HFFc6 (cell line): ENCODE data around the gene HNF1B. TPM values are rescaled to one million over a fixed set of nuclear protein-coding genes. Genes with fewer than 3 reads are reported as not detected.

Experiments used
- DNase-seq: peaks from one replicate; pipeline ENCODE4 v3.0.0-alpha.2; 2018
- H3K27ac Mint-ChIP-seq: 2 replicates; pipeline ENCODE4 v1.8.0; 2020; ENCODE audit warnings: mild to moderate bottlenecking, mixed read lengths
- H3K27me3 Mint-ChIP-seq: 2 replicates; pipeline ENCODE4 v1.8.0; 2021; ENCODE audit warnings: mild to moderate bottlenecking, moderate library complexity, mixed read lengths; ENCODE audit not compliant: insufficient read depth
- H3K36me3 Mint-ChIP-seq: 2 replicates; pipeline ENCODE4 v1.8.0; 2021; ENCODE audit warnings: low read depth, mixed read lengths
- H3K4me1 Mint-ChIP-seq: 2 replicates; pipeline ENCODE4 v1.8.0; 2020; ENCODE audit warnings: low read depth, mixed read lengths
- H3K4me3 Mint-ChIP-seq: 2 replicates; pipeline ENCODE4 v1.8.0; 2020; ENCODE audit warnings: mild to moderate bottlenecking, moderate library complexity, mixed read lengths
- H3K9me3 Mint-ChIP-seq: 2 replicates; pipeline ENCODE4 v1.8.0; 2020; ENCODE audit warnings: mild to moderate bottlenecking, mixed read lengths
- total RNA-seq, 6 experiments: library from RNA; stranded (reverse); fragmentation: NEBNext Ultra II Directional; extraction: Animal tissue kit (Norgen Biotek cat#: 25700); gene quantifications; 2 replicates in 1 of 6; 3 replicates in 5 of 6; pipeline ENCODE4 v1.2.3, GENCODE V29; 2021
- TF ChIP-seq, protein P1 (sequence below): fragments of 200-600 bp; sonication (generic); IDR thresholded peaks from 2 replicates; pipeline ENCODE4 v1.5.0; 2021; ENCODE audit warnings: antibody characterized with exemption, mild to moderate bottlenecking

The HNF1B gene
- total RNA-seq, 6 experiments from 2014 or later: not detected

DNA sequence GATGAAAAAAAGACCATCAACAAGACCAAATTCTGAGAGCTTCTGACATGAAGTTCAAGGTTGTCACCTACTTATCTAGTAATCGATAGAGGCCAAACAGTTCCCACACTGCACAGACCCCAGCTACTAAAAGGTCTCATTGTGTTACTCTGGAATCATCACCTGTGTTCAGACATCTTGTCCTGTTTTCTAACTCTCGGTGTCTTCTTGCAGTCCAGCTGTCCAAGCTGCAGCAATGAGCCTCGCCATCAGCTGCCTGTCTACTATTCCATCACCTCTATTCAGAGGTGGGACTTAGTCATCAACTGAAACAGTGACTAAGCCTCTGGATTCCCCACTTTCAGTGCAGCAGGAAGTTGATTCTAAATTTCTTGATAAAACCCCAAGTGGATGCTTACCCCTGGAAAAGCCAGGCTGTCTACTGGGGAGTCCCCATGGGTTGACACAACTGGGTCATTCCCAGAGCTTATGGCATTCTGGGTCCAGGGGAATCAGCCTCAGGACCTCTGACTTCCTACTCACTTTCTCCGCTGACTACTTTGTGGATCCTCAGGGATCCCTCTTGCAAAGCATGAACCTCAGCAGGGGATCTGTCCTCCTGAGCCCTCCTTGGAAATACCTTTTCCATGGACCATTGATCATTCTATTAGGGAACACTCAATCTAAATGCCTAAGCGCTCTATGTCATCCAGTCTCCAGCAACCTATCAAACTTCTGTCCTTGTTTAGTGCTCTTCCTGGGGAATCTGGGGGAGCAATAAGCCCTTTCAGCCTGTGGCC is 46.5 kb downstream of the HNF1B start:
- H3K4me1 Mint-ChIP-seq: peaks cover 62% of the 10 kb centered on the region
- H3K36me3 Mint-ChIP-seq: no peaks in the 10 kb centered on the region
- H3K27ac Mint-ChIP-seq: no peak overlapping the region
- H3K9me3 Mint-ChIP-seq: no peaks in the 10 kb centered on the region; the same call in 1 of the 2 replicates
- DNase-seq: peak; percentile 33
- peaks cover 7% of the 10 kb centered on the region for H3K27me3 Mint-ChIP-seq
- H3K4me3 Mint-ChIP-seq: no peak overlapping the region
- TF ChIP-seq, protein P1, sequence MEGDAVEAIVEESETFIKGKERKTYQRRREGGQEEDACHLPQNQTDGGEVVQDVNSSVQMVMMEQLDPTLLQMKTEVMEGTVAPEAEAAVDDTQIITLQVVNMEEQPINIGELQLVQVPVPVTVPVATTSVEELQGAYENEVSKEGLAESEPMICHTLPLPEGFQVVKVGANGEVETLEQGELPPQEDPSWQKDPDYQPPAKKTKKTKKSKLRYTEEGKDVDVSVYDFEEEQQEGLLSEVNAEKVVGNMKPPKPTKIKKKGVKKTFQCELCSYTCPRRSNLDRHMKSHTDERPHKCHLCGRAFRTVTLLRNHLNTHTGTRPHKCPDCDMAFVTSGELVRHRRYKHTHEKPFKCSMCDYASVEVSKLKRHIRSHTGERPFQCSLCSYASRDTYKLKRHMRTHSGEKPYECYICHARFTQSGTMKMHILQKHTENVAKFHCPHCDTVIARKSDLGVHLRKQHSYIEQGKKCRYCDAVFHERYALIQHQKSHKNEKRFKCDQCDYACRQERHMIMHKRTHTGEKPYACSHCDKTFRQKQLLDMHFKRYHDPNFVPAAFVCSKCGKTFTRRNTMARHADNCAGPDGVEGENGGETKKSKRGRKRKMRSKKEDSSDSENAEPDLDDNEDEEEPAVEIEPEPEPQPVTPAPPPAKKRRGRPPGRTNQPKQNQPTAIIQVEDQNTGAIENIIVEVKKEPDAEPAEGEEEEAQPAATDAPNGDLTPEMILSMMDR: no peak

DNA sequence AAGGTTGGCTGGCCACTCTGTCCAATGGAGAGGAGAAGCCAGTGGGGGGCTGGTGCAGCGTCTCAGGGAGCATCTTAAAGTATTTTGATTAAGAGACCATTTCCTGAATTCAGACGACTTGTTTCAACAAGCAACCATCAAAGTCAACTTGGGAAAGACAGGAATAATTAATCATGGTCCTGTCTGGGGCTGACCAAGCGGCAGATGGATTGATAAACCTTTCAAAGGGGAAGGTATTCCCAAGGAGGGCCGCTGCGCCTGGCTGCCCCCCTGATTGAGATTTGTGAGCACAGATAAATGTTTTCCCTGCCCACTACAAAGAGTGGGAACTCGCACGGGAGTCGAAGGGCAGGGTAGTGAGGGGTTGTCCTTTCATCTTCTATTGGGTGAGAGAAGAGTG is 47.5 kb downstream of the HNF1B start:
- no peaks in the 10 kb centered on the region for H3K36me3 Mint-ChIP-seq
- H3K4me1 Mint-ChIP-seq: peaks cover 52% of the 10 kb centered on the region
- TF ChIP-seq, protein P1: no peak
- H3K27me3 Mint-ChIP-seq: peaks cover 9% of the 10 kb centered on the region
- H3K9me3 Mint-ChIP-seq: no peaks in the 10 kb centered on the region; the same call in 1 of the 2 replicates
- H3K27ac Mint-ChIP-seq: no peak overlapping the region
- DNase-seq: no peak
- H3K4me3 Mint-ChIP-seq: no peak overlapping the region

DNA sequence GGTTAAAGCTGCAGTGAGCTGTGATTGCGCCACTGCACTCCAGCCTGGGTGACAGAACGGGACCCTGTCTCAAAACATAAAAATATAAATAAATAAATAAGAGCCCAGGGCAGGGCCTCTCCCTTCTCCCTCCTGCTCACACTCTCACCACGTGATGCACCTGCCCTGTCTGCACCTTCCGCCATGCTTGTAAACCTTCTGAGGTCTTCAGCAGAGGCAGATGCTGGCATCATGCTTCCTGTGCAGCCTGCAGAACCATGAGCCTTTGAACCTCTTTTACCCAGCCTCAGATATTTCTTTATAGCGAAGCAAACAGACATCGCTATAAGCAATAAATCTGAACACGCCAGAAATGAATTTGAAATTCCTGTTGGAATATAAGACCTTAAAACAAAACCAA is 48.5 kb downstream of the HNF1B start:
- no peak for DNase-seq
- H3K27ac Mint-ChIP-seq: no peak overlapping the region
- H3K27me3 Mint-ChIP-seq: peaks cover 13% of the 10 kb centered on the region
- H3K36me3 Mint-ChIP-seq: no peaks in the 10 kb centered on the region
- TF ChIP-seq, protein P1: no peak
- peaks cover 42% of the 10 kb centered on the region for H3K4me1 Mint-ChIP-seq
- H3K9me3 Mint-ChIP-seq: no peaks in the 10 kb centered on the region; the same call in 1 of the 2 replicates
- no peak overlapping the region for H3K4me3 Mint-ChIP-seq

DNA sequence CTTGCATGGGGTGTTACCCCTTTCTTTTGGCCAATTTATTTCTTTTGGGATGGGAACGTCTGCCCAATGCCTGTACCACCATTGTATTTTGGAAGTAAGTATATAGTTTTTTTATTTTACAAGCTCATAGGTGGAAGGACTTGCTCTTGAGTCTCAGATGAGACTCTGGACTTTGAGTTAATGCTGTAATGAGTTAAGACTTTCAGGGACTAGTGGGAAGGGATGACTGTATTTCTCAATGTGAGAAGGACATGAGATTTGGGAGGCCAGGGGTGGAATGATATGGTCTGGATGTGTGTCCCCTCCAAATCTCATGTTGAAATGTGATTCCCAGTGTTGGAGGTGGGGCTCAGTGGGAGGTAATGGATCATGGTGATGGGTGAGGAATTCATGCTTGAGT is 49.1 kb downstream of the HNF1B start:
- no peak overlapping the region for H3K27ac Mint-ChIP-seq
- DNase-seq: no peak
- peaks cover 36% of the 10 kb centered on the region for H3K4me1 Mint-ChIP-seq

DNA sequence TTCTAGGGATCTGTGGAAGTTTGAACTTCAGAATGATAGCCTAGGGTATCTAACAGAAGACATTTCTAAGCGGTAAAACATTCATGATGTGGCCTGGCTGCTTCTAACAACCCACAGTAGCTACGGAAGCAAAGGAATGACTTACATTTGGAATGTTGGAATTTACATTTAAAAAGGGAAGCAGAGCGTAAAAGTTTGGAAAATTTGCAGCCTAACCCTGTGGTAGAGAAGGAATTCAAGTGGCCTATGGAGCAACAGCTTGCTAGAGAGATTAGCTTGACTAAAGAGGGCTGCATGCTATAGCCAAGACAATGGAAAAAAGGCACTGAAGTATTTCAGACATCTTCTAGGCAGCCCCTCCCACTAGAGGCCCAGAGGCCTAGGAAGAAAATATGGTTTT is 50.1 kb downstream of the HNF1B start:
- Mint-ChIP-seq H3K4me3 (no peak overlapping the region), H3K27ac (no peak overlapping the region), H3K4me1 (peaks cover 27% of the 10 kb centered on the region), H3K36me3 (no peaks in the 10 kb centered on the region), H3K27me3 (peaks cover 14% of the 10 kb centered on the region), H3K9me3 (no peaks in the 10 kb centered on the region; the same call in 1 of the 2 replicates)
- DNase-seq: no peak
- TF ChIP-seq, protein P1: no peak

More for the DNA sequence above, 49.1 kb downstream of the HNF1B start:
- TF ChIP-seq, protein P1: no peak
- peaks cover 14% of the 10 kb centered on the region for H3K27me3 Mint-ChIP-seq
- no peaks in the 10 kb centered on the region; the same call in 1 of the 2 replicates for H3K9me3 Mint-ChIP-seq
- H3K36me3 Mint-ChIP-seq: no peaks in the 10 kb centered on the region
- no peak overlapping the region for H3K4me3 Mint-ChIP-seq
